LHCN-M2 (cell line): ENCODE results near the gene CSAD. TPM values are rescaled to one million over a fixed set of nuclear protein-coding genes. Genes with fewer than 3 reads are reported as not detected.
"Not testable (repeated sequence)": the region's sequence is repeated elsewhere in the genome, so short reads cannot be mapped to it uniquely, and the experiment has no call there.

Experiments used
- DNase-seq: peaks from one replicate; pipeline ENCODE4 v3.0.0-alpha.2; 2012; ENCODE audit warnings: low read depth
- total RNA-seq: library from RNA; depleted of rRNA; stranded (reverse); fragments of >200 nt; gene quantifications from 2 replicates; pipeline ENCODE4 v1.2.3, GENCODE V29; 2014

The CSAD gene
- total RNA-seq, 1 experiment from 2014 or later = 5.2 TPM

DNA sequence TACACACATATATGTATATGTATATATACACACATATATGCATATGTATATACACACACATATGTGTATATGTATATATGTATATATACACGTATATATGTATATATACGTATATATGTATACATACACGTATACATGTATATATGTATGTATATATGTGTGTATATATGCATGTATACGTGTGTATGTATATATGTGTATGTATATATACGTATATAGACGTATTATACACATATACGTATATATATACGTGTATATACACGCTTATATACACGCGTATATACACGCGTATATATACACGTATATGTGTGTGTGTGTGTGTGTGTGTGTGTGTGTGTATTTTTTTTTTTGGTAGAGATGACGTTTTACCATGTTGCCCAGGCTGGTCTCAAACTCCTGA is 33.1 kb downstream of the CSAD start:
- no peak for DNase-seq

DNA sequence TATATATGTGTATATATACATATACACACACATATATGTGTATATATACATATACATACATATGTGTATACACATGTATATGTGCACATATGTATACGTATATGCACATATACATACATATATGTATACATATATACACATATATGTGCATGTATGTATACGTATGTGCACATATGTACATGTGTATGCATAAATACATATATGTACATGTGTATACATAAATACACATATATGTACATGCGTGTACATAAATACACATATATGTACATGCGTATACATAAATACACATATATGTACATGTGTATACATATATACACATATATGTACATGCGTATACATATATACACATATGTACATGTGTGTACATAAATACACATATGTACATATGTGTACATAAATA is 33.5 kb downstream of the CSAD start:
- no peak for DNase-seq

DNA sequence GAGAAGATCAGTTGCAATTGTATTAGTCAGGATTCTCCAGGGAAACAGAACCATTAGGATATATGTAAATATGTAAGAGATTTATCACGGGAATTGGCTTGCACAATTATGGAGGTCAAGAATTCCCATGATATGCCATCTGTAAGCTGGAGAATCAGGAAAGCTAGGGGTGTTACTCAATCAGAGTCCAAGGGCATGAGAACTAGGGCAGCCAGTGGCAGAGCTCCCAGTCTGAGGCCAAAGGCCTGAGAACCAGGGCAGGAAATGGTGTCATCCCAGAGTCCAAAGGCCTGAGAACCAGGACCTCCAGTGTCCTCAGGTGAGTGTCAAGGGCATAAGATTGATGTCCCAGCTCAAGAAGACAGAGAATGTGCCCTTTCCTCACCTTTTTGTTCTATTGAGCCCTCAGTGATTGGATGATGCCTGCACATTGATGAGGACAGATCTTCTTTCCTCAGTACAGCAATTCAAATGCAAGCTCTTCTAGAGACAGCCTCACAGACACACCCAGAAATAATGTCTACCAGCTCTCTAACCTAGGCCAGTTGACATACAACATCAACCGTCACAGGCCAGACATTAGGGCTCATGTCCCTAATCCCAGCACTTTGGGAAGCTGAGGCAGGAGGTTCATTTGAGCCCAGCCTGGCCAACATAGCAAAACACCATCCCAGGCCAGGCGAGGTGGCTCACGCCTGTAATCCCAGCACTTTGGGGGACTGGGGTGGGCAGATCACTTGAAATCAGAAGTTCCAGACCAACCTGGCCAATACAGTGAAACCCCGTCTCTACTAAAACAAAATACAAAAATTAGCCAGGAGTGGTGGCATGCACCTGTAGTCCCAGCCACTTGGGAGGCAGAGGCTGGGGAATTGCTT is 35.1 kb downstream of the CSAD start:
- peak; percentile 66 for DNase-seq

DNA sequence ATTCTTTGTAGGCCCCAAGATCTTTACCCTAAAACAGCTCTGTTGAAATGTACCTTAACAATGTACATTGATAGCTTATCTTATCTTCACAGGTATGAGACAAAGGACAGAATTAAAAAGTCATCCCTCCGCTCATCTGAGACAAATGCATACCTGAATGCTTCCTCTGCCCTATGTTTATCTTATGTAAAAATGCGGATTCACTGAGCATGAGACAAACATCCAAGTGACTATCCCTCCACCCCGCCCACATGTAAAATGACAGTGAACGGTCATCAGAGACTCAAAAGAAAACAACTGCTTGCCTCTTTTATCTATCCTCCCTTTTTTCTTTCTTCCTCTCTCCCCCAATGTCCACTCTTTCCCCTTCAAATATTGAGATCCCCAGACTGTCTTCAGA is 37.4 kb downstream of the CSAD start:
- no peak for DNase-seq

DNA sequence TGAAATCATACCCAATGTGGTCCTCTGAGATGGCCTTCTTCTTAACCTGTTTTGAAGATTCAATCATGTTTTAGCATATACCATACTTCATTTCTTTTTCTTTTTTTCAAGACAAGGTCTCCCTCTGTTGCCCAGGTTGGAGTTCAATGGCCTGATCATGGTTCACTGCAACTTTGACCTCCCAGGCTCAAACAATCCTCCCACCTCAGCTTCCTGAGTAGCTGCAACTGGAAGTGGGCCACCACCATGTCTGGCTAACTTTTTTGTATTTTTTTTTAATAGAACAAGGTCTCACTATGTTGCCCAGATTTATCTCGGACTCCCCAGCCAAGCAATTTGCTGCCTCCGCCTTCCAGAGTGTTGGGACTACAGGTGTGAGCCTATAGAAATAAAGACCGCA is 47.0 kb downstream of the CSAD start:
- DNase-seq = no peak

DNA sequence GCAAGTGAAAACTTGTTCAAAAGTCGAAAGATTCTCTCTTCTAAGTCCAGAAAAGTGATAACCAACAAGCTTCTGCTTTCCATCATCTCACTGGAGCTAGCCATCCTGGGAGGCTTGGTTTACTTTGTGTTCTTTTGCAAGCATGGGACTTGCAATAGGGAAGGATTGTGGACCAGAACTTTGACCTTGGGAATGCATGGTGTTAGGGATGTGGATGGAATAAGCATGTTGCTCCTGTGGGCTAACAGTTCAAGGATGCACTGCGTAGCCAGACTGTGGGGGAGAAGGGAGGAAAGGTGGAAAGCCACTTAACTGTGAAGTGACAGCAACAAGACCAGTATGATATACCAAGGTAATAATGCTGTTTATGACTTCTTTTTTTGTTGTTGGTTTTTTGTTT is 48.9 kb downstream of the CSAD start:
- no peak for DNase-seq

DNA sequence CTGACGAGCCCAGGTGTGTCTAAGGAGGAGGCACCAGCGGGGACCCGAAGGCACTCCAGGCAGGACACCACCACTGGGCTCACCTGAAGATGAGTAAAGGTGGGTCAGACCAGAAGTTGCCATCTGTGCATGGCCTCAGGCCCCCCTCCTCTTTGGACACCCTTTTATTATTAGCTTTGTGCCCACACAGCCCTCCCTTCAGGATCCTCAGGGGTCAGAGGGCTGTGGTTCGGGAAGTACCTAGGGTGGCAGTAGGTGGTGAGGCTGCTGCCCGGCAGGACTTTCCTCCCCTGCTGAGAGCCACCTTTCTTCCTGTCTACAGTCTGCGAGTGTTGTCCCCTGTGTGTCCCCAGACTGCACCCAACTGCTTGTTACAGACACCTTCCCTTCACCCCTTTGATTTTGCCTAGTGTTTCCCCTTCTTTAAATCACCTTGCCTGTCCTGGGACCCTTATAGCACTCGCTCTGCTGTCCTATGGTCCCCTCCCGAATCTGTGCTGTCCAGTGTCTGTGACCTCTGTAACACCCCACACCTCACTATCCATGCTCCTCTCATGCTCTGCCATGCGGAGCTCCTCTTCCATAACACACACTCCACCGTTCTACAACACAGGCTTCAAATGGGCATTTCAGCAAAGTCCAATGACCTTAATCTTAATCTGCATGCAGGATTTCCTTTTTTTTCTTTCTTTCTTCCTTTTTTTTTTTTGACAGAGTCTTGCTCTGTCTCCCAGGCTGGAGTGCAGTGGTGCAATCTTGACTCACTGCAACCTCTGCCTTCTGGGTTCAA is 51.8 kb downstream of the CSAD start:
- DNase-seq = no peak

DNA sequence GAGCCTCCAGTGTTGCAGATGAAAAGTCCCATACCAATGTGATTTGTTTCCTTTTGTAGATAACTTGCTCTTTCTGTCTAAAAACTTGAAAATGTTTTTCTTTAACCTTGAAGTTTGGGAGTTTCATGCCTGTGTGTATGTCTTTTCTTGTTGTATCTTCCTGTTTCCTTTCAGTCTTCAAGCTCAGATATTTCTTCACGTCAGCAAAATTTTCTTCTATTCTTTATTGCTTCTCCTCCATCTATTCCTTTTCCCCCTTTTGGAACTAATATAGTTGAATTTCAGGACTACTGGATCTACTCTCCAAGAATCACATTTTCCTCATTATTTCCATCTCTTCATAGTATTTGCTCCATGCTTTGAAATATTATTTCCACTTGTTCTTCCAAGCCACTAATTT is 53.6 kb downstream of the CSAD start:
- DNase-seq = no peak

DNA sequence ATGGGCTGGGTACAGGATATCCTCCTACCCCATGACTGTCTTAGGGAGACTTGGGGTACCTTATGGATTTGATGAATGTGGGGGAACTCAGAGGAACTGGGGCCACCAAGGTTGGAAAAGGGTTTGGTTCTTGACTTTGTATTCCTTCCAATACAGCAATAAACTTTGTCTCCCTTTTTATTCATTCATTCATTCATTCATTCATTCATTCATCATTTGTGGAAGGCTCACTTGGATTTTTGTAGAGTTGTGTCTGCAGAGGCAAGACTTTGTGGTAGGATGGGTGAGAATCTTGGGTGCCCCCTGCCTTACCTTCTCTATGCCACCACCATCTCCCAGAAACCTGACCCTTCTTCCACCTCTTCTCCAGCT is 56.4 kb downstream of the CSAD start:
- DNase-seq = no peak

DNA sequence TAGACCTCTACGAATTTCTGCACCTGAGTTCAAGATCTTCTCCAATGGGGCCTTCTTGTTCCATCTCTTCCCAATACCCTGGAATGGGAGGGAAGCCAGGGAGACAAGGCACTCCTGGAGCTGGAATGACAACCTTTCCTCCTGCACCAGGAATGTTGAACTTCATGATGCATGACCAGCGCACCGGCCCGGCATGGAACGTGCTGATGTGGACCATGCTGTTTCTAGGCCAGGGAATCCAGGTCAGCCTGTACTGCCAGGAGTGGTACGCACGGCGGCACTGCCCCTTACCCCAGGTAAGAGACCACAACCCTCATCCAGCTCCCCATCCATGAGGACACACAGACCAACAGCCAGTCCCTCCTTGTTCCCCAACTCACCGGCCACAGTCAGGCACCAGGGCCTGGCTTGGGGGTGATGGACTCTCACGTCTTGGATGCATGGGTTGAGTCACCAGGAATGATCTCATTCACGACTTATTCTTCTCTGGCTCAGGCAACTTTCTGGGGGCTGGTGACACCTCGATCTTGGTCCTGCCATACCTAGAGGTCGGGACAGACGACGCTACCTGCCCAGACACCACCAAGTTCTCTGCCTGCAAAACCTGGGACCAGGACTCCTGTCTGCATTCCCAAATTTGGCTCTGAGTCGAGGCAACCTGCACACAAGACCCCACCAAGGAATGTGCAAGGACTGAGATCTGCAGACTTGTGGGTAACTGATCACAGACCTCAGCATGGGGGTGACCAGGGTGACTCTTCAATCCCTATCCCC is 57.0 kb downstream of the CSAD start:
- peak; percentile 13 for DNase-seq

DNA sequence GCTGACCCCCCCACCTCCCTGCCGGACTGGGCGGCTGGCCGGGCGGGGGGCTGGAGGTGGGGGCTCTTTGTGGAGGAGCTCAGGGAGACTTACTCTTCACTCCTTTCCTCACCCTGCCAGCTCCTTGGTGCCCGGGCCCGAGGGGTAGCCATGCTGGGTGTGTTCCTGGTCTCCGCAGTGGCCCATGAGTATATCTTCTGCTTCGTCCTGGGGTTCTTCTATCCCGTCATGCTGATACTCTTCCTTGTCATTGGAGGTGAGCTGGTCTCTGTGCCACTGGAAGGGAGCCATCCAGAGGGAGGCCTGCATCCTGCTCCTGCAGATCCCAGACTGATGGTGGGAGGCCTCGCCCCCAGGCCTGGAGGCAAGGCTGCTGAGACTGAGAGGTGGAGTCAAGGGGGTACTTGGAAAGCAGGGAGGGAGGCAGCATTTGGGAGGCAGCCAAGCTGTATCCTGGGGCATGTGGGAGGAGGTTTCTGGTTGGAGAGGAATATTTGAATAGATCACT is 57.7 kb downstream of the CSAD start:
- DNase-seq = no peak

DNA sequence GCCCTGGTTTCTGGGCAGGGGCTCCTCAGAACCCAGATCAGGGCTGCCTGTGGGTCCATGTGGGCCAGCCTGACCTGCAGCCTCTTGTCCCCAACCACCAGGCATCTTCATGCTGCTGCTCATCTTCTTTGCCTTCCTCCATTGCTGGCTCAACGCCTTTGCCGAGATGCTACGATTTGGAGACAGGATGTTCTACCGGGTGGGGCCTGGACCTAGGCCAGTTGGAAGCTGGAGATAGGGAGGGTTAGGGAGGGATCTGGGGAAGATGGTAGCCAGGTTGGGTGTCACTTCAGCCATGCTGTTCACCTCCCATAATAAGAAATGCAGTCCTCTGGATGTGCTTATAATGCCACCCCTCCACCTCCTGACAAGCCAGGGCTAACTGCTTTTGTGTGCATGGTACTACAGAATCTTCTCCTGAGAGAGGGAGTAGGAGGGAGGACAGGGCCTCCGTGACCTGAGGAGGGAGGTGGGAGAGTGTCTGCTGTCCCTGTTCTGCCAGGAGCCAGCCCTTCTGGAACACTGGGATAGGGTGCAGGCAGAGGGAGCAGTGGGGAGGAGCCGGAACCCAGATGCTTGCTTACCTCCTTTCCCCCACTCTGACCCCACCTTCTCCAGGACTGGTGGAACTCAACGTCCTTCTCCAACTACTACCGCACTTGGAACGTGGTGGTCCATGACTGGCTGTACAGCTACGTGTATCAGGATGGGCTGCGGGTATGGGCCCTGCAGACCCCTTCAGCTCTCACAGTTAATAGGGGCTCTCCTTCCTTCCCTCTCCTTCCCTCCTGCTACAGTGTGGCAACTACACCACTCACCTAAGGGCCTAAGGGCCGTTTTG is 59.8 kb downstream of the CSAD start:
- DNase-seq = no peak

DNA sequence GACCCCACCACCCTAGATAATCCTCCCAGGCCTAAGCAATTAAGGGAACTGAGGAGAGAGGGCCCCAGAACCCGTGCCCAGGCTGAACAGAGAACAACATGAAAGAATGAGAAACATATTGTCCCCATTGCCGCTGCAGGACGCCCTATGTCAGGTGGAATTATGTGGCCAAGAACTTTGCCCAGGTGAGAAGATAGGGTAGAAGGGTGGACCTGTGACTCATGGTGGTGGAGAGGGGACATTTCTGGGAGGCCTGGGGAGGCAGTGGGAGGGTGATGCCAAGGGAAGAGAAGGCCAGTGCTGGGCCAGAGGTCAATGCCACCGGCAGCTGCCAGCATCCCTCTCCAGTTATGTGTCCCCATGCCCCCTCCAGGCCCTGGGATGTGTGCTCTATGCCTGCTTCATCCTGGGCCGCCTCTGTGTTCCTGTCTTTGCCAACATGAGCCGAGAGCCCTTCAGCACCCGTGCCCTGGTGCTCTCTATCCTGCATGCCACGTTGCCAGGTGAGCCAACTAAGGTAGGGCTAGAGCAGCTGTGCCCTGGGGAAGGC is 61.9 kb downstream of the CSAD start:
- DNase-seq = no peak

DNA sequence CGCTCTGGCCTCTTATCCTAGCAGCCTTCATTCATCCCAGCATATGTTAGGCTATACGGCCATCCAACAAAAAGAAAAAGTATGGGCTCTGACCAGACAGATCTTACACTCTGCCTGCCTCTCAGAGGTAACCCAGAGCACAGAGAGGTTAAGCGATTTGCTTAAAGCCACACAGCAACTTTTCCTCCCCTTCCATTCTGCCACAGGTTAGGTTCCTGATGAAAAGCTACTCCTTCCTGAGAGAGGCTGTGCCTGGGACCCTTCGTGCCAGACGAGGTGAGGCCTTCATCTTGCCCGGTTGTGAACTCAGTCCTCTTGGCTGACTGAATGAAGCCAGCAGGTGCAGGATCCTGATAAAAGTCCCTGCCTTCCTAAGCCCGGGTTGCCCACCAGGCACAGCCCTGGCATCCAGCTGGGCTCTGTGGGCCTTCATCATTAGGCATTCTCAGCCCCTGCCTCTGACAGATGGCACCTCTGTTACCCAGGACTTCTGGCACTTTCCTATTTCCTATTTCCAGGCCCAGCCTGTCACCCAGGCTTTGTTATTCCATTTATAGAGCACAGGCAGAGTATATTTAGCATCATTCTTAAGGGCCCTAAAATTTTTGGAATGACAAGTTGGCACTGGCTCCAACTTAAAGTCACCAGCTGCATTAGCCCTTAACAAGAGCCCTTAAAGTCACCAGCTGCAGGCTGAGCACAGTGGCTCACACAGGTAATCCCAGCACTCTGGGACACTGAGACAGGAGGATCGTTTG is 64.7 kb downstream of the CSAD start:
- no peak for DNase-seq

DNA sequence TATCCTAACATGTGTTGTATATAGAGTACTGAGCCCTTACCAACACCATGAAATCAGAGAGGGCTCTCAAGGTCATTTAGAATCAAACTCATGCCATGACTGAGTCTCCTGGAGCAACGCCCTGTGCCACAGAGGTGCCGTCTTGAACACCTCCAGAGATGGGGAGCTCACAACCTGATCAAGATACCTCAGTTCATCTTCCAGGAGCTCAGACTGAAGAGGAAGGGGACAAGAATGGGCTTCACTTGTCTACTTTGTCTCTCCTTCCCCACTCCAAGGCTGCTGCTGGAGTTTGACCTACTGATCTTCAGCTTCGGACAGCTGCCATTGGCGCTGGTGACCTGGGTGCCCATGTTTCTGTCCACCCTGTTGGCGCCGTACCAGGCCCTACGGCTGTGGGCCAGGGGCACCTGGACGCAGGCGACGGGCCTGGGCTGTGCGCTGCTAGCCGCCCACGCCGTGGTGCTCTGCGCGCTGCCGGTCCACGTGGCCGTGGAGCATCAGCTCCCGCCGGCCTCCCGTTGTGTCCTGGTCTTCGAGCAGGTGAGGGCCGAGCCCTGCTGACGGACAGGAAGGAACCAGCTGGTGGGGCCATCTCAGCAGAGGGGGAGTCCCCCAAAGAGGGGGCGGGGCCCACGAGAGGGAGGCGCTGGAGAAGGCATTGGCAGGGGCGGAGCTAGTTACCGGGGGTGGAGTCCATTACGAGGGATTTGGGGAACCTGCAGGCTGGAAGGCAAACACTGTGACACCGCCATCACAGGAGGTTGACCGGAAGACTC is 65.4 kb downstream of the CSAD start:
- no peak for DNase-seq

DNA sequence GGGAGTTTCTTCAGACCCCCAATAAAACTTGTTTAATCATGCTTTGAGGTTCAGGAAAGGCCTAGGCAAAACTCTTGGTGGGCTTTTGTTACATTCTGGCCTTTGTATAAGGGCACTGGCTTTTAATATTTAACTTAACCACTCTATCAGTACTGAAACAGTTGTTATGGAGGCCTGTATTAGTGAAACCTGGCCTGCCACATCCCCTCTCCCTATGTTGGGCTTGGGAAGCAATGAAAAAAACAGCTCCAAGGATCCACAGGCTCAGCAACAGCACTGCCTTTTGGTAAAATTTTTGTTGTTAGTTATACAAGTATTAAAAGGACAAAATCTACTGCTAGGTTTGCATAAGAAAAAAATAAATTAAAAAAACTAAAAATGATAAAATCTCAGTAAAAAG is 66.8 kb downstream of the CSAD start:
- no peak for DNase-seq

DNA sequence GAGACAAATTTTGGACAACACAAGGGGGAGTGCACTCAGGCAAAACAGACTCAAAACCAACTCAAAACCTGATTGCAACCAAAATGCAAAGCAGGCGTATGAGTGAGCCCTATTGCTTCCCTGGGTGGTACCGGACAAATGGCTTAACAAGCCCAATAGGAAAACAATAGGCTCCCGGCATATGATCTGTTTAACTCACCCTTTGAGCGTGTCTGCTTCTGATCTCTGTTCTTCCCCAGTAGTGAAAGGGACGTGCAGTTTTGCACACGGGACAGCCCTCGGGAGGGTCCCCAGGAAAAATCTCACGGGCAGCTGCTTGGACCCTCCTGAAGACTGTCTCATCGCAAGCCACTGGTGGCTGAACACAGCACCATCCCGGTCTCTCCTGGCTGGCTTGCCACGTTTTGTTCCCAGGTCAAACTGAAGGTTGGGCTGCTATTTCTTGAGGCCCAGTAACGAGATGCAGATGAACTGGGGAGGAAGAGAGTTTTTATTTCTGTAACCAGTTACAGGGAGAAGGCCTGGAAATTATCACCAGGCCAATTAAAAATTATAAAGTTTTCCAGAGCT is 67.5 kb downstream of the CSAD start:
- no peak for DNase-seq

DNA sequence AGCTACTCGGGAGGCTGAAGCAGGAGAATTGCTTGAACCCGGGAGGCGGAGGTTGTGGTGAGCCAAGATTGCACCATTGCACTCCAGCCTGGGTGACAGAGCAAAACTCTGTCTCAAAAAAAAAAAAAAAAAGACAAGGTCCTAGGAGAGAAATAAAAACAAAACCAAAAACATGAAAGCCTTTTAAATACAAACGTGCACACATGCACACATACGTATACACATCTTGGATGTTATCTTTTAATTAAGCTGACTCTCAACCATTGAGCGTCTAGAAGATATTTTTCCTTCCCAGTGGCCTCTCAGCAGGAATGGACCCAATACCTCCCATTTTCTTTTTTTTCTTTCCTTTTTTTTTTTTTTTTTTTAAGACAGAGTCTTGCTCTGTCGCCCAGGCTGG is 68.3 kb downstream of the CSAD start:
- not testable (repeated sequence) for DNase-seq
